Lower lobe of right lung (tissue), 2 donors: ENCODE data around the gene RBMS1. TPM values are rescaled to one million over a fixed set of nuclear protein-coding genes. Genes with fewer than 3 reads are reported as not detected.

Experiments used
- ATAC-seq, 2 donors: fragments of 200-7000 bp; cut with Tn5 transposase; one replicate each; pipeline ENCODE4 v1.9.1; 2020 to 2022; ENCODE audit warnings: mild to moderate bottlenecking in 2 of 2, moderate library complexity in 2 of 2
- DNase-seq: peaks from one replicate; pipeline ENCODE4 v3.0.0-alpha.2; 2020
- H3K27ac ChIP-seq: fragments of 200-600 bp; one replicate; pipeline ENCODE4 v1.8.0; 2022
- H3K27me3 ChIP-seq: fragments of 200-600 bp; one replicate; pipeline ENCODE4 v1.8.0; 2022; ENCODE audit warnings: low read depth
- H3K36me3 ChIP-seq: fragments of 200-600 bp; one replicate; pipeline ENCODE4 v1.8.0; 2022; ENCODE audit warnings: mild to moderate bottlenecking
- H3K4me1 ChIP-seq: fragments of 200-600 bp; one replicate; pipeline ENCODE4 v1.8.0; 2022
- H3K4me3 ChIP-seq: fragments of 200-600 bp; one replicate; pipeline ENCODE4 v1.8.0; 2022; ENCODE audit warnings: mild to moderate bottlenecking
- H3K9me3 ChIP-seq: fragments of 200-600 bp; one replicate; pipeline ENCODE4 v1.8.0; 2022
- CTCF ChIP-seq: fragments of 200-600 bp; IDR thresholded peaks from one replicate; pipeline ENCODE4 v1.8.0; 2022; ENCODE audit warnings: antibody characterized with exemption, mild to moderate bottlenecking
- intact Hi-C: fragments of 100-400 bp; cut with DNase I; formaldehyde crosslinking; loops from one replicate; pipeline ENCODE4 v1.11.0; 2022
- total RNA-seq: library from RNA; stranded (reverse); fragmentation: NEBNext Ultra II Directional; extraction: Animal tissue kit (Norgen Biotek cat#: 25700); gene quantifications from one replicate; pipeline ENCODE4 v1.2.1, GENCODE V29; 2021
- donor health status: DM: no; HTN: yes; CAD: no; lungs with severe emphysema.

Gene RBMS1
- total RNA-seq, 1 donor from 2014 or later: 95.3 TPM

- peaks cover 82% of the 10 kb centered on the region for H3K4me1 ChIP-seq
- ATAC-seq: peak; percentile 74 to 82
- H3K4me3 ChIP-seq: no peak overlapping the region
Observed at GRCh38 chr2:160321006-160321405, 172.6 kb downstream of the RBMS1 start.

GRCh38 chr2:160319700-160320099 lies 173.9 kb downstream of the RBMS1 start:
- H3K36me3 ChIP-seq: no peaks in the 10 kb centered on the region
- ATAC-seq: no peak
- TF ChIP-seq CTCF: no peak
- intact Hi-C loops: no loop called here
- DNase-seq: no peak
- no peak overlapping the region for H3K27ac ChIP-seq
- H3K4me1 ChIP-seq: peaks cover 79% of the 10 kb centered on the region
- no peaks in the 10 kb centered on the region for H3K9me3 ChIP-seq
- H3K4me3 ChIP-seq: no peak overlapping the region
- no peaks in the 10 kb centered on the region for H3K27me3 ChIP-seq

More at GRCh38 chr2:160321006-160321405, 172.6 kb downstream of the RBMS1 start:
- DNase-seq: no peak
- H3K27me3 ChIP-seq: no peaks in the 10 kb centered on the region
- no peaks in the 10 kb centered on the region for H3K36me3 ChIP-seq
- H3K9me3 ChIP-seq: no peaks in the 10 kb centered on the region
- TF ChIP-seq CTCF: no peak
- H3K27ac ChIP-seq: peak overlapping the region; percentile 44
- intact Hi-C loops: no loop called here

GRCh38 chr2:160318218-160318617 lies 175.4 kb downstream of the RBMS1 start:
- no peaks in the 10 kb centered on the region for H3K36me3 ChIP-seq
- no peaks in the 10 kb centered on the region for H3K9me3 ChIP-seq
- intact Hi-C loops: no loop called here
- no peak overlapping the region for H3K4me3 ChIP-seq
- DNase-seq (no peak), ATAC-seq (no peak)
- H3K4me1 ChIP-seq: peaks cover 68% of the 10 kb centered on the region
- no peaks in the 10 kb centered on the region for H3K27me3 ChIP-seq
- no peak for TF ChIP-seq CTCF
- no peak overlapping the region for H3K27ac ChIP-seq

- Histone ChIP-seq H3K27me3 (no peaks in the 10 kb centered on the region), H3K4me1 (peaks cover 60% of the 10 kb centered on the region), H3K36me3 (peaks cover 5% of the 10 kb centered on the region), H3K9me3 (no peaks in the 10 kb centered on the region), H3K27ac (peak overlapping the region; percentile 4), H3K4me3 (no peak overlapping the region)
- intact Hi-C loops: no loop called here
- no peak for TF ChIP-seq CTCF
- DNase-seq (no peak), ATAC-seq (no peak)
Observed at GRCh38 chr2:160317181-160318099, 176.2 kb downstream of the RBMS1 start.

GRCh38 chr2:160315337-160315736 lies 178.3 kb downstream of the RBMS1 start:
- Histone ChIP-seq H3K4me3 (no peak overlapping the region), H3K36me3 (peaks cover 26% of the 10 kb centered on the region), H3K27ac (no peak overlapping the region), H3K27me3 (no peaks in the 10 kb centered on the region), H3K9me3 (no peaks in the 10 kb centered on the region), H3K4me1 (peaks cover 40% of the 10 kb centered on the region)
- intact Hi-C loops: no loop called here
- DNase-seq (no peak), ATAC-seq (no peak)
- TF ChIP-seq CTCF: no peak
